OCI-LY3 (cell line): ENCODE results near the gene FOXI1.
A peak's percentile ranks its signal among the peaks of the same experiment; 100 is the strongest.

Experiments
- H2AFZ ChIP-seq: fragments of 200-600, 300-600 bp; shearing (Covaris generic); 2 replicates; pipeline ENCODE4 v1.6.0; 2014; ENCODE audit warnings: antibody characterized with exemption, low read depth, low read length
- H3K27ac ChIP-seq: fragments of 200-600, 300-600 bp; sonication (generic); 2 replicates; pipeline ENCODE4 v1.5.1; 2014; ENCODE audit warnings: mild to moderate bottlenecking, low read length, moderate library complexity, mixed read lengths
- H3K27me3 ChIP-seq: fragments of 200-600, 300-600 bp; sonication (generic); 2 replicates; pipeline ENCODE4 v1.6.1; 2014; ENCODE audit warnings: low read depth, low read length, mixed read lengths
- H3K36me3 ChIP-seq: fragments of 200-600, 300-600 bp; sonication (generic); replicated peaks from 2 replicates; pipeline ENCODE3; 2014; ENCODE audit warnings: low read depth, low read length, mixed read lengths
- H3K4me1 ChIP-seq: fragments of 300-600, 200-600 bp; sonication (generic); 2 replicates; pipeline ENCODE4 v1.6.1; 2014; ENCODE audit warnings: low read length, mixed read lengths
- H3K4me2 ChIP-seq: fragments of 200-600, 300-600 bp; sonication (generic); 2 replicates; pipeline ENCODE4 v1.6.1; 2014; ENCODE audit warnings: low read length, mixed read lengths
- H3K4me3 ChIP-seq: fragments of 300-600, 200-600 bp; sonication (generic); 2 replicates; pipeline ENCODE4 v1.5.1; 2014; ENCODE audit warnings: antibody characterized with exemption, mild to moderate bottlenecking, low read length, moderate library complexity
- H3K79me2 ChIP-seq: fragments of 300-600, 200-600 bp; shearing (Covaris generic); 2 replicates; pipeline ENCODE4 v1.6.1; 2014; ENCODE audit warnings: mild to moderate bottlenecking, low read length, mixed read lengths
- H3K9ac ChIP-seq: fragments of 300-600, 200-600 bp; shearing (Covaris generic); 2 replicates; pipeline ENCODE4 v1.6.0; 2014; ENCODE audit warnings: mild to moderate bottlenecking, low read length, moderate library complexity
- H3K9me3 ChIP-seq: fragments of 200-600, 300-600 bp; shearing (Covaris generic); 2 replicates; pipeline ENCODE4 v1.6.1; 2014; ENCODE audit warnings: low read length, mixed read lengths; ENCODE audit not compliant: insufficient read depth
- H4K20me1 ChIP-seq: fragments of 200-600, 300-600 bp; sonication (generic); 2 replicates; pipeline ENCODE4 v1.6.1; 2016; ENCODE audit warnings: low read length, mixed read lengths; ENCODE audit not compliant: insufficient read depth
- CTCF ChIP-seq: fragments of 200-600, 300-600 bp; sonication (generic); IDR thresholded peaks from 2 replicates; pipeline ENCODE4 v1.5.1; 2014; ENCODE audit warnings: antibody characterized with exemption, low read length, low read depth
- EZH2phosphoT487 ChIP-seq: fragments of 200-600 bp; shearing (Covaris generic); IDR thresholded peaks from 2 replicates; pipeline ENCODE4 v1.6.1; 2018; ENCODE audit warnings: antibody characterized with exemption, mixed run types, low read depth

Gene FOXI1

DNA sequence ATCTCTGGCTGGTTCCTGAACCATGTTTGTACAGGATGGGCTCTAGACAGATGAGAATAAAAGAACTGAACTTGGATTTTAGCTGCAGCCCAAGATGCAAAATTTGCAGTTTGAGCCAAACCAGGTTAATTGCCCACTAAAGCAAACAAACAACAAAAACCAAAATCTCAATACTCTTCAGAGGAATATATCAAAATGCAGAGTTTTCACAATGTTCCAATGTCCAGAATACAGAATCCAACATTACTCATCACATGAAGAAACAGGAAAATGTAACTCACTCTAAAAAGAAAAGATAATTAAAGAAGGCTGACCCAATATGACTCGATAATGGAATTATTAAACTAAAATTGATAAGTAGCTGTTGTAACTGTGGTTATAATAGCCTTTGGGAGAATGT lies 20.4 kb downstream of the FOXI1 start:
- no peak overlapping the region for H2AFZ ChIP-seq
- H3K4me3 ChIP-seq, result no peak overlapping the region
- H3K4me1 ChIP-seq, result peaks cover 13% of the 10 kb centered on the region
- no peak overlapping the region for H3K27ac ChIP-seq
- TF ChIP-seq EZH2phosphoT487 (no peak), CTCF (no peak)
- H3K27me3 ChIP-seq, result no peaks in the 10 kb centered on the region
- no peaks in the 10 kb centered on the region for H4K20me1 ChIP-seq
- peaks cover 29% of the 10 kb centered on the region for H3K9me3 ChIP-seq
- no peak overlapping the region for H3K9ac ChIP-seq
- no peaks in the 10 kb centered on the region for H3K79me2 ChIP-seq
- H3K4me2 ChIP-seq, result no peak overlapping the region
- H3K36me3 ChIP-seq, result peaks cover 9% of the 10 kb centered on the region

- no peaks in the 10 kb centered on the region for H4K20me1 ChIP-seq
- no peak overlapping the region for H2AFZ ChIP-seq
- peaks cover 9% of the 10 kb centered on the region for H3K36me3 ChIP-seq
- TF ChIP-seq CTCF (no peak), EZH2phosphoT487 (no peak)
- peaks cover 14% of the 10 kb centered on the region for H3K4me1 ChIP-seq
- H3K79me2 ChIP-seq, result no peaks in the 10 kb centered on the region
- H3K27me3 ChIP-seq, result no peaks in the 10 kb centered on the region
- H3K4me2 ChIP-seq, result no peak overlapping the region
- H3K9ac ChIP-seq, result no peak overlapping the region
- no peak overlapping the region for H3K27ac ChIP-seq
- H3K4me3 ChIP-seq, result no peak overlapping the region
- H3K9me3 ChIP-seq, result peaks cover 29% of the 10 kb centered on the region
Observed at GRCh38 chr5:170126626-170127025, 20.9 kb downstream of the FOXI1 start.

- peaks cover 15% of the 10 kb centered on the region for H3K9me3 ChIP-seq
- H3K27ac ChIP-seq, result no peak overlapping the region
- H3K4me1 ChIP-seq, result peaks cover 34% of the 10 kb centered on the region
- no peak overlapping the region for H3K4me3 ChIP-seq
- peaks cover 4% of the 10 kb centered on the region for H3K36me3 ChIP-seq
- no peaks in the 10 kb centered on the region for H3K27me3 ChIP-seq
- H3K79me2 ChIP-seq, result no peaks in the 10 kb centered on the region
- no peak for TF ChIP-seq EZH2phosphoT487
- no peak for TF ChIP-seq CTCF
- H3K4me2 ChIP-seq, result no peak overlapping the region
- H2AFZ ChIP-seq, result no peak overlapping the region
- no peaks in the 10 kb centered on the region for H4K20me1 ChIP-seq
- no peak overlapping the region for H3K9ac ChIP-seq
Observed at GRCh38 chr5:170131235-170131634, 25.5 kb downstream of the FOXI1 start.

- Histone ChIP-seq H3K79me2 (no peaks in the 10 kb centered on the region), H3K36me3 (no peaks in the 10 kb centered on the region), H3K4me2 (peak overlapping the region; percentile 33), H3K9ac (no peak overlapping the region), H2AFZ (no peak overlapping the region), H3K4me3 (no peak overlapping the region), H3K27ac (no peak overlapping the region), H3K27me3 (no peaks in the 10 kb centered on the region), H3K9me3 (peaks cover 4% of the 10 kb centered on the region; the same call in 1 of the 2 replicates), H3K4me1 (peaks cover 34% of the 10 kb centered on the region), H4K20me1 (no peaks in the 10 kb centered on the region)
- TF ChIP-seq EZH2phosphoT487, result no peak
- TF ChIP-seq CTCF, result no peak
Observed at GRCh38 chr5:170132269-170132975, 26.7 kb downstream of the FOXI1 start.
